ENCODE measurements around the gene PANK3.

The PANK3 gene

DNA sequence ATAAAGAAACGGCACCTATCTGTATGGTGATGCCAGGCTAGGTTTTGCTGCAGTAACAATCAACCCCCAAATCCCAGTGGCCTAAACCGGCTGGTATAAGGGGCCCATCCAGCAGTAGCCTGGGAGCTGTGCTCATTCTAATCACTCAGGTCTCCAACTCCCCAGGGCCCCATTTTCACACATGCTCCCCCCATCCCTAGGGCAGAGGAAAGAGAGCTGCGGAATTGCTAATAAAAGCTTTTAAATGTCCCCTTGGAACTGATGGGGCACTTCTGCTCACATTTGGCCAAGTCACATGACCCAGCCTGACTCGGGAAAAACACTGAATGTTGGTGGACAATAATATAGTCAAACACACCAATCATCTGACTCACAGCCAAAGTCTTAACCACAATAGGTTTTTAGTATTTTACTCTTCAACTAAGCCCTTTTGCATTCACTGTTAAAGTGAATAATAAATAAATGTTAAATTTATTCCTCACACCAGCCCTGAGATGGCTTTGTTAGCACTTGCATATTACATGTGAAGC lies 48.5 kb downstream of the PANK3 start:
- TF ChIP-seq, protein P1, sequence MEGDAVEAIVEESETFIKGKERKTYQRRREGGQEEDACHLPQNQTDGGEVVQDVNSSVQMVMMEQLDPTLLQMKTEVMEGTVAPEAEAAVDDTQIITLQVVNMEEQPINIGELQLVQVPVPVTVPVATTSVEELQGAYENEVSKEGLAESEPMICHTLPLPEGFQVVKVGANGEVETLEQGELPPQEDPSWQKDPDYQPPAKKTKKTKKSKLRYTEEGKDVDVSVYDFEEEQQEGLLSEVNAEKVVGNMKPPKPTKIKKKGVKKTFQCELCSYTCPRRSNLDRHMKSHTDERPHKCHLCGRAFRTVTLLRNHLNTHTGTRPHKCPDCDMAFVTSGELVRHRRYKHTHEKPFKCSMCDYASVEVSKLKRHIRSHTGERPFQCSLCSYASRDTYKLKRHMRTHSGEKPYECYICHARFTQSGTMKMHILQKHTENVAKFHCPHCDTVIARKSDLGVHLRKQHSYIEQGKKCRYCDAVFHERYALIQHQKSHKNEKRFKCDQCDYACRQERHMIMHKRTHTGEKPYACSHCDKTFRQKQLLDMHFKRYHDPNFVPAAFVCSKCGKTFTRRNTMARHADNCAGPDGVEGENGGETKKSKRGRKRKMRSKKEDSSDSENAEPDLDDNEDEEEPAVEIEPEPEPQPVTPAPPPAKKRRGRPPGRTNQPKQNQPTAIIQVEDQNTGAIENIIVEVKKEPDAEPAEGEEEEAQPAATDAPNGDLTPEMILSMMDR (IDR thresholded peaks at IDR 0.05), result no peak
- Histone ChIP-seq H3K27ac (no peak overlapping the region), H3K4me3 (no peak overlapping the region)
- DNase-seq (ENCODE audit: low spot score), result no peak

DNA sequence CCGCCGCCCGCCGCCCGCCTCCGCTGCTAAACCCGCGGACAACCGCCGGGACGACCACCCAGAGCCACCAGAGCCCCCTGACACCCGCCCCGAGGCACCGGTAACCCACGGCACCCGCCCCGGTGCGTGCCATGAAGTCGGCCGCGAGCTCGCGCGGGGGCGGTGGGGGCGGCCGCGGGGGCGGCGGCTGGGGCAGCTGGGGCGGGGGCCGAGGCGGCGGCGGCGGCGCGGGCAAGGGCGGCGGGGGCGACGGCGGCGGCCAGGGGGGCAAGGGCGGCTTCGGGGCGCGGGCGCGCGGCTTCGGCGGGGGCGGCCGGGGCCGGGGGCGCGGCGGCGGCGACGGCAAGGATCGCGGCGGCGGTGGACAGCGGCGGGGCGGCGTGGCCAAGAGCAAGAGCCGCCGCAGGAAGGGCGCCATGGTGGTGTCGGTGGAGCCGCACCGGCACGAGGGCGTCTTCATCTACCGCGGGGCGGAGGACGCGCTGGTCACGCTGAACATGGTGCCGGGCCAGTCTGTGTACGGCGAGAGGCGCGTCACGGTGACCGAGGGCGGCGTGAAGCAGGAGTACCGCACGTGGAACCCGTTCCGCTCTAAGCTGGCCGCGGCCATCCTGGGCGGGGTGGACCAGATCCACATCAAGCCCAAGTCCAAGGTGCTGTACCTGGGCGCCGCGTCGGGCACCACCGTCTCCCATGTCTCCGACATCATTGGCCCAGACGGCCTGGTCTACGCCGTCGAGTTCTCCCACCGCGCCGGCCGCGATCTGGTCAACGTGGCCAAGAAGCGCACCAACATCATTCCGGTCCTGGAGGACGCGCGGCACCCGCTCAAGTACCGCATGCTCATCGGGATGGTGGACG lies 49.6 kb downstream of the PANK3 start:
- no peak for DNase-seq (ENCODE audit: low spot score)
- H3K27ac ChIP-seq, result no peak overlapping the region
- TF ChIP-seq, protein P1 (IDR thresholded peaks at IDR 0.05), result no peak
- H3K4me3 ChIP-seq, result peak overlapping the region; percentile 71

DNA sequence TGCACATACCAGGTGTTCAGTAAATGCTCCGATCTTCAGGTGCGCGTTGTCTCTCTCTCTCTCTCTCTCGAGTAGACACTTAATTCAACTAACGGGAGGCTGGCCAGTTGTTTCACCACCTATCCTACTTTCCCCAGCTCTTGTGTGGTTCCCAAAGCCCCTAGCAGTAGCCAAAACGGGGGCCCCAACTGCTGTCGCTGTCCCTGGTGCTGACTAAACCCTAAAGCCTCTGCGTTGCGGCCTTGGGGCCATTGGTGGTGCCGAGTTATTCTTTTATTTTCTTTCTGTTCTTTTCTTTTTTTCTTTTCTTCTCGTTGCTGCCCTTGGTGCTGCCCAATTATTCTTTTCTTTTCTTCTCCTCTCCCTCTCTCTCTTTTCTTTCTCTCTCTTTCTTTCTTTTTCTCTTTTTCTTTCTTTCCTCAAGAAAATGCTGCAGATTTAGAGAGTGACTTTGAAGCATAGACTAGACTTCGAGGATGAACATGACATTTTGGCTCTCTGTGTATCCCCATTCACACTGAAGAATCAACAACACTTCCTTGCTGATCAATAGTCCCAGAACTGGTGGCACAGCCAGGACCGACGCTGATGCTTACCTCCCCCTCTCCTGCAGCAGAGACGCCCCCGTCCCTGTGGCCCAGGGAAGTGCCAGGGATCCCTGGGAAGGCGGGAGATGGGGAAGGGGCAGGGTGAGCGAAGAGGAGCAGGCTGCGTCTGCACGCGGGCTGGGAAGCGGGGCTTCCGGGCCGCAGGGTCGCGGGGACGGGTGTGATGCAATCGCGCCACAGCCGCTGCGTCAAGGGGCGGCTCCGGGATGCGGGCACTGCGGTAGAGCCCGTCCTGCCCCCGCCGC lies 50.4 kb downstream of the PANK3 start, which contains the start of gene FBLL1:
Gene FBLL1, plus strand, starts transcription at position 785 of the 853 bp plus-strand sequence. CDS start 200 bp downstream, outside the sequence.
- Histone ChIP-seq H3K4me3 (peak within 1 kb of the TSS; percentile 71), H3K27ac (no peak within 1 kb of the TSS)
- DNase-seq (ENCODE audit: low spot score), result no peak
- TF ChIP-seq, protein P1 (IDR thresholded peaks at IDR 0.05), result no peak

DNA sequence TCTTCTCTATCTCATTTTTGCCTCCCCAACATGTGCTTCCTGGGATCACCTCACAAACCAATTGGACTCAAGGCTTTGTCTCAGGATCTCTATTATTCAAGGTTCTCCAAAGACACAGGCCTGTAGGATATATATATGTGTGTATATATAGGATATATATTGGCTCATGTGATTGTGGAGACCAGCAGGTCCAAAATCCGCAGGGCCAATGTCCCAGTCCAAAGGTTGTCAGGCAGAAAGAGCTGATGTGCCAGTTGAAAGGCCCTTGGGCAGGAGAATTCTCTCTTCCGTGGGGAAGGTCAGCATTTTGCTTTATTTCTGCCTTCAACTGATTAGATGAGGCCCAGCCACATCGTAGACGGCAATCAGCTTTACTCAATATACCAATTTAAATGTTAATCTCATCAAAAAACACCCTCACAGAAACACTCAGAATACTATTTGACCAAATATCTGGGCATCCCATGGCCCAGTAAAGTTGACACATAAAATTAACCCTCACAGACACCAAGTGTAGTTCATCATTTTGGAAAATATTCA lies 51.3 kb downstream of the PANK3 start:
- H3K27ac ChIP-seq, result no peak overlapping the region
- TF ChIP-seq, protein P1 (IDR thresholded peaks at IDR 0.05), result no peak
- no peak for DNase-seq (ENCODE audit: low spot score)
- no peak overlapping the region for H3K4me3 ChIP-seq

DNA sequence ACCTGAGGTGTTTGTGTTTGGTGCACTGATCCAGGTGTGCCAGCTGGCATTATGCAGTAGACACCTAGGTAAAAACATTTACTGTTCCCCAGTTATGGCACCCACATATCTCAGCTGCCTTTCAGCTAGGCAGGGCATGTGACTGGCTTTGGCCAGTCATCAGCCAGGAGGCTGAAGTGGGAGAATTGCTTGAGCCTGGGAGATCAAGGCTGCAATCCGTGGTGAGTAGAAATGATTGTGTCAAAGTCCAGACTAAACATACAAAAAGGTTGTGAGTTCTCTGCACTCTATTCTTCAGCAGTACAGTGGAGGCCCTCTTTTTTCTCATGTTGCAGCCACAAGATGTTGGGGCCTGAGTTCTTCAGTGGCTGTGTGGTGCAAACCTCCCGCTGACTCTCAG lies 53.3 kb downstream of the PANK3 start:
- TF ChIP-seq, protein P1 (IDR thresholded peaks at IDR 0.05), result no peak
- DNase-seq (ENCODE audit: low spot score), result no peak
- no peak overlapping the region for H3K27ac ChIP-seq
- H3K4me3 ChIP-seq, result no peak overlapping the region

DNA sequence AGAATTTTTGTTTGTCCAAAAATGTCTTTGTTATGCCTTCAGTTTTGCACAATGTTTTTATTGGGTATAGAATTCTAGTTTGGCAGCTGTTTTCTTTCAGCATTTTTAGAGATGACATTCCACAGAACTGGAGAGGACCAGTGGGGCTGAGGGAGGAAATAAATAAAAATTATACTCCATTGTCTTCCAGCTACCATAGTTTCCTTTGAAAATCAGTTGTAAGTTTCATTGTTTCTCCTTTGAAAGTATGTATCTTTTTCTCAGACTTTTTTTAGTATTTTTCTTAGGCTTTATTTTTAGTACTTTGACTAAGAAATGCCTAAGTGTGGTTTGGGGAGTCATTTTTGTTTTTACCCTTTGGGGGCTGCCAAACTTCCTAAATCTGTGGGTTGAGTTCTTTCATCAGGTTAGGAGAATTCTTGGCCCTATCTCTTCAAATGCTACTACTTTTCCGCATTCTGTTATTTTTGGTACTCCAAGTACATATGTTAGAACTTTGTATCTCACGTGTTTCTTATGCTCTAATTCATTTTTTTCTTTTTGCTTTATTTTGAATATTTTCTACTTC lies 65.2 kb downstream of the PANK3 start:
- TF ChIP-seq, protein P1 (IDR thresholded peaks at IDR 0.05), result no peak
- no peak overlapping the region for H3K4me3 ChIP-seq
- no peak overlapping the region for H3K27ac ChIP-seq
- no peak for DNase-seq (ENCODE audit: low spot score)

Measured in coronary artery (tissue), 2 donors.